Lung (tissue), 16 donors: Measurements from ENCODE around the gene GNAT1. TPM values are rescaled to one million over a fixed set of nuclear protein-coding genes. Genes with fewer than 3 reads are reported as not detected.

Experiments
- ATAC-seq: fragments of 200-7000 bp; cut with Tn5 transposase; one replicate; pipeline ENCODE4 v1.9.1; 2020; ENCODE audit warnings: moderate number of reproducible peaks; ENCODE audit not compliant: insufficient read depth, low FRiP score
- DNase-seq, 3 donors: peaks; one replicate each; pipeline ENCODE4 v3.0.0-alpha.2; 2013 to 2017
- H3K27ac ChIP-seq, 2 donors: one replicate each; pipeline ENCODE4 v1.5.1; 2013; ENCODE audit warnings: mild to moderate bottlenecking in 2 of 2, moderate library complexity in 2 of 2, control low read depth in 1 of 2, inconsistent platforms in 1 of 2, low read depth in 1 of 2, low read length in 1 of 2
- H3K27me3 ChIP-seq, 3 donors: one replicate each; pipeline ENCODE4 v1.5.1; 2013; ENCODE audit warnings: low read length in 2 of 3; ENCODE audit not compliant: control insufficient read depth in 3 of 3, insufficient read depth in 3 of 3
- H3K36me3 ChIP-seq, 4 donors: one replicate each; pipeline ENCODE4 v1.5.1; 2013; ENCODE audit warnings: low read length in 4 of 4, mild to moderate bottlenecking in 1 of 4, moderate library complexity in 1 of 4; ENCODE audit not compliant: control insufficient read depth in 4 of 4, insufficient read depth in 4 of 4
- H3K4me1 ChIP-seq, 5 donors: one replicate each; pipeline ENCODE4 v1.5.1; 2013; ENCODE audit warnings: low read length in 5 of 5, mild to moderate bottlenecking in 2 of 5, moderate library complexity in 1 of 5; ENCODE audit not compliant: control insufficient read depth in 5 of 5, insufficient read depth in 5 of 5
- H3K4me3 ChIP-seq: one replicate; pipeline ENCODE4 v1.5.1; 2013; ENCODE audit warnings: mild to moderate bottlenecking, control low read depth, moderate library complexity
- H3K9ac ChIP-seq, 2 donors: one replicate each; pipeline ENCODE4 v1.5.1; 2013; ENCODE audit warnings: low read length in 2 of 2, control low read depth in 1 of 2; ENCODE audit not compliant: insufficient read depth in 1 of 2
- H3K9me3 ChIP-seq, 4 donors: one replicate each; pipeline ENCODE4 v1.5.1; 2013; ENCODE audit warnings: low read length in 3 of 4, mild to moderate bottlenecking in 1 of 4, moderate library complexity in 1 of 4; ENCODE audit not compliant: control insufficient read depth in 4 of 4, insufficient read depth in 3 of 4
- WGBS, 2 donors: extraction: QIAGEN DNeasy Blood & Tissue Kit; methylation state at CpG; one replicate each; pipeline ENCODE4 v1.1.7; 2013; 5-methylcytosine and 5-hydroxymethylcytosine counted together
- long read RNA-seq, 5 donors: transcript quantifications; one replicate each; lab custom pipeline, GENCODE V29; 2026
- polyA plus RNA-seq, 2 donors: library from polyadenylated mRNA; stranded (reverse); fragments of 200-250 nt; gene quantifications; one replicate each; pipeline ENCODE4 v1.2.1, GENCODE V29; 2013
- total RNA-seq, 2 donors: library from RNA; depleted of rRNA in 1 of 2; stranded (reverse); fragments of >200 nt in 1 of 2; gene quantifications; one replicate each; pipeline ENCODE4 v1.2.1, GENCODE V29; 2014 to 2021
- TF ChIP-seq, protein P1 (sequence below): IDR thresholded peaks from 2 replicates; pipeline ENCODE4 v1.5.1; 2012; ENCODE audit warnings: mild to moderate bottlenecking; ENCODE audit errors: control extremely low read depth, extremely low read depth
- donor health status: control.
- donor health status: control.
- donor health status: Bipolar disorder and iron deficiency.
- donor health status: healthy.
- donor health status: DM: yes; HTN: yes; CAD: no.

The GNAT1 gene
- total RNA-seq, result not detected
- under 1 TPM; 0.05 to 0.16 TPM for polyA plus RNA-seq
- long read RNA-seq, donor 1, result 0 reads
- long read RNA-seq, donor 2, result 0 reads
- long read RNA-seq, donor 3, result 0 reads
- long read RNA-seq, donor 4, result 0 reads
- long read RNA-seq, donor 5, result 0 reads

DNA sequence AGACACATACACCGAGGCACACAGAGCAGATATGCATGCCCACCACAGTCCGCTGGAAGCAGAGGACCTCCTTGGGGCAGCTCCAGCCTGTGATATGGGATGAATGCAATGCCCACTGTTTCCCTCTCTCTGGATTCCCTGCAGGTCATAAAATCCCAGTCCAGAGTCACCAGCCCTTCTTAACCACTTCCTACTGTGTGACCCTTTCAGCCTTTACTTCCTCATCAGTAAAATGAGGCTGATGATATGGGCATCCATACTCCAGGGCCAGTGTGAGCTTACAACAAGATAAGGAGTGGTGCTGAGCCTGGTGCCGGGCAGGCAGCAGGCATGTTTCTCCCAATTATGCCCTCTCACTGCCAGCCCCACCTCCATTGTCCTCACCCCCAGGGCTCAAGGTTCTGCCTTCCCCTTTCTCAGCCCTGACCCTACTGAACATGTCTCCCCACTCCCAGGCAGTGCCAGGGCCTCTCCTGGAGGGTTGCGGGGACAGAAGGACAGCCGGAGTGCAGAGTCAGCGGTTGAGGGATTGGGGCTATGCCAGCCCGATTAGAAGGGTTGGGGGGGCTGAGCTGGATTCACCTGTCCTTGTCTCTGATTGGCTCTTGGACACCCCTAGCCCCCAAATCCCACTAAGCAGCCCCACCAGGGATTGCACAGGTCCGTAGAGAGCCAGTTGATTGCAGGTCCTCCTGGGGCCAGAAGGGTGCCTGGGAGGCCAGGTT lies at the start of gene GNAT1:
GNAT1 (plus strand) TSS at position 675 of the 725 bp plus-strand sequence. CDS start 116 bp downstream, outside the sequence.
- ATAC-seq (no peak), DNase-seq (no peak)
- peaks cover 0 to 7% (median 0%) of the 10 kb centered on the region in 4 donors for H3K9me3 ChIP-seq
- H3K9ac ChIP-seq, result no peak within 1 kb of the TSS
- H3K27me3 ChIP-seq, result peaks cover 0 to 27% (median 14%) of the 10 kb centered on the region in 3 donors
- 69 to 75% methylated on average over 7 to 8 of the region's 8 CpGs for WGBS, 2 donors
- H3K4me1 ChIP-seq, result peaks cover 0 to 5% (median 3%) of the 10 kb centered on the region in 5 donors
- no peak within 1 kb of the TSS for H3K27ac ChIP-seq
- TF ChIP-seq, protein P1, sequence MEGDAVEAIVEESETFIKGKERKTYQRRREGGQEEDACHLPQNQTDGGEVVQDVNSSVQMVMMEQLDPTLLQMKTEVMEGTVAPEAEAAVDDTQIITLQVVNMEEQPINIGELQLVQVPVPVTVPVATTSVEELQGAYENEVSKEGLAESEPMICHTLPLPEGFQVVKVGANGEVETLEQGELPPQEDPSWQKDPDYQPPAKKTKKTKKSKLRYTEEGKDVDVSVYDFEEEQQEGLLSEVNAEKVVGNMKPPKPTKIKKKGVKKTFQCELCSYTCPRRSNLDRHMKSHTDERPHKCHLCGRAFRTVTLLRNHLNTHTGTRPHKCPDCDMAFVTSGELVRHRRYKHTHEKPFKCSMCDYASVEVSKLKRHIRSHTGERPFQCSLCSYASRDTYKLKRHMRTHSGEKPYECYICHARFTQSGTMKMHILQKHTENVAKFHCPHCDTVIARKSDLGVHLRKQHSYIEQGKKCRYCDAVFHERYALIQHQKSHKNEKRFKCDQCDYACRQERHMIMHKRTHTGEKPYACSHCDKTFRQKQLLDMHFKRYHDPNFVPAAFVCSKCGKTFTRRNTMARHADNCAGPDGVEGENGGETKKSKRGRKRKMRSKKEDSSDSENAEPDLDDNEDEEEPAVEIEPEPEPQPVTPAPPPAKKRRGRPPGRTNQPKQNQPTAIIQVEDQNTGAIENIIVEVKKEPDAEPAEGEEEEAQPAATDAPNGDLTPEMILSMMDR, result no peak
- no peak within 1 kb of the TSS for H3K4me3 ChIP-seq
- H3K36me3 ChIP-seq, result peaks cover 0 to 3% (median 1%) of the 10 kb centered on the region in 4 donors

DNA sequence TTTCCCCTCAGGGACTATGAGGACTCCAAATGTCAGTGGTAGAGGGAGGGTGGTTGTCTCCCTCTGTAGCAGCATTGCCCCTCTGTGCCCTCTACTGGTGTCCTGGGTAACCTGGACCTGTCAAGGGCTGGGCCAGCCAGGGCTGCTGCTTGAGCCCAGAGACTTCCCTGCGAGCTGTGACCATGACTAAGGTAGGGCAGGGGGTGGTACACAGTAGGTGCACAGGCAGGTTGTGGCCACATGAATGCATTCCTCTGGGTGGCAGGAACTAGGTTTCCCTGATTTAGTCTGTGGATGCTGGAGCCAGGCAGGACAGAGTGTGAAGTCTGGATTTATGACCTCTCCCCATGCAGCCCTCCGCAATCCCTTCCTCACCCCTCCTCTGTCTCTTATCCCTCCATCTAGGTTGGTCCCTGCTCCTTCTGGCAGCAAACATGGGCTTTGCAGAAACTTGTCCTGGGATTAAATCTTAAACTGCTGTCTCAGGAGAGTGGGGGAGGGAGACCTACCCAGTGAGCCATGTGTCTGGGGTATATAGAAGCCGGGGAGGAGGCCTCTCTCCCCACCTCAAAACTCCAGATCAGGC lies 45.0 kb upstream of the GNAT1 start:
- ATAC-seq (no peak), DNase-seq (no peak)
- TF ChIP-seq, protein P1, result no peak
- 91 to 96% methylated on average over 3 of the region's 3 CpGs for whole genome bisulfite sequencing, 2 donors
- Histone ChIP-seq H3K27me3 (no peaks in the 10 kb centered on the region), H3K9me3 (no peaks in the 10 kb centered on the region), H3K9ac (no peak overlapping the region), H3K27ac (no peak overlapping the region), H3K36me3 (no peaks in the 10 kb centered on the region), H3K4me3 (no peak overlapping the region), H3K4me1 (peaks cover 0 to 33% (median 13%) of the 10 kb centered on the region in 5 donors)

DNA sequence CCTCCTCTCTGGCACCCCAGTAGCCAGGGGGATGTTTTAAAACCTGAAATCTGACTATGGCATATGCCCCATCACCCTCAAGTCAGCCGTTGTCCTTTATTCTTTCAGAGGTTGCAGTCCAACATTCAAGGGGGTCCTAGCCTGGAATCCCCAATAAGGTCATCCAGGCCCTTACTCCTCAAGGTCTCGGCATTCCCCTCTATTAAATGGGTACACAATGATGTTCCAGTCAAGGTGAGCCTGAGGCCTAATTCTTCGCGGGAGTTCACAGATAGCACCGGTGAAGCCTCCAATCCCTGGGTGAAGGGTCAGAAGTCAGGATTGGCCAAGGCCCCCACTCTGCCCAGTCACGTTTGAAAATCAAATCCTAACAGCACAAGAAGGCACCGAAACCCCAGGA lies 44.4 kb upstream of the GNAT1 start:
- H3K27me3 ChIP-seq, result no peaks in the 10 kb centered on the region
- no peak overlapping the region for H3K9ac ChIP-seq
- no peak for ATAC-seq
- DNase-seq, result no peak
- no peaks in the 10 kb centered on the region for H3K9me3 ChIP-seq
- H3K27ac ChIP-seq, result no peak overlapping the region
- H3K4me1 ChIP-seq, result peaks cover 0 to 38% (median 13%) of the 10 kb centered on the region in 5 donors
- no peak overlapping the region for H3K4me3 ChIP-seq
- 93 to 97% methylated on average over 7 of the region's 7 CpGs for WGBS, 2 donors
- TF ChIP-seq, protein P1, result no peak
- no peaks in the 10 kb centered on the region for H3K36me3 ChIP-seq
